Non-pigmented ciliary epithelial cell (primary cell): ENCODE results near the gene PRRG4.
"Not testable (repeated sequence)": the region's sequence is repeated elsewhere in the genome, so short reads cannot be mapped to it uniquely, and the experiment has no call there.

Source experiments
- DNase-seq: peaks from one replicate; pipeline ENCODE4 v3.0.0-alpha.2; 2010; ENCODE audit warnings: low read depth

Gene PRRG4

GRCh38 chr11:32830796-32831195 lies 1.1 kb downstream of the PRRG4 start:
- no peak for DNase-seq

GRCh38 chr11:32831221-32831620 lies 1.5 kb downstream of the PRRG4 start:
- DNase-seq = no peak

GRCh38 chr11:32833921-32834320 lies 4.2 kb downstream of the PRRG4 start:
- no peak for DNase-seq

- no peak for DNase-seq
Measured at GRCh38 chr11:32836946-32837345, 7.2 kb downstream of the PRRG4 start.

- DNase-seq = no peak
Measured at GRCh38 chr11:32838505-32839274, 9.0 kb downstream of the PRRG4 start.

- DNase-seq = no peak
Measured at GRCh38 chr11:32839308-32839707, 9.6 kb downstream of the PRRG4 start.

- DNase-seq = no peak
Measured at GRCh38 chr11:32840587-32840986, 10.9 kb downstream of the PRRG4 start.

- no peak for DNase-seq
Measured at GRCh38 chr11:32843544-32843943, 13.8 kb downstream of the PRRG4 start.

GRCh38 chr11:32847511-32847910 lies 17.8 kb downstream of the PRRG4 start:
- no peak for DNase-seq

- no peak for DNase-seq
Measured at GRCh38 chr11:32849761-32850160, 20.0 kb downstream of the PRRG4 start.

GRCh38 chr11:32851251-32851650 lies 21.5 kb downstream of the PRRG4 start:
- DNase-seq = no peak

GRCh38 chr11:32852207-32852606 lies 22.5 kb downstream of the PRRG4 start:
- DNase-seq = no peak

GRCh38 chr11:32855601-32856000 lies 25.9 kb downstream of the PRRG4 start:
- no peak for DNase-seq

GRCh38 chr11:32858731-32859130 lies 29.0 kb downstream of the PRRG4 start:
- DNase-seq = no peak

GRCh38 chr11:32861850-32862577 lies 32.3 kb downstream of the PRRG4 start:
- DNase-seq = no peak

- DNase-seq = no peak
Measured at GRCh38 chr11:32864555-32864954, 34.8 kb downstream of the PRRG4 start.

- DNase-seq = not testable (repeated sequence)
Measured at GRCh38 chr11:32868752-32869151, 39.0 kb downstream of the PRRG4 start.

- no peak for DNase-seq
Measured at GRCh38 chr11:32870676-32871075, 40.9 kb downstream of the PRRG4 start.

- DNase-seq = no peak
Measured at GRCh38 chr11:32874132-32874531, 44.4 kb downstream of the PRRG4 start.

GRCh38 chr11:32881286-32881685 lies 51.6 kb downstream of the PRRG4 start:
- no peak for DNase-seq

GRCh38 chr11:32883421-32883820 lies 53.7 kb downstream of the PRRG4 start:
- DNase-seq = no peak

GRCh38 chr11:32884023-32884422 lies 54.3 kb downstream of the PRRG4 start:
- no peak for DNase-seq

GRCh38 chr11:32884770-32885384 lies 55.1 kb downstream of the PRRG4 start:
- no peak for DNase-seq
